Esophagus squamous epithelium (tissue), 5 donors: ENCODE data around the gene SECTM1. TPM values are rescaled to one million over a fixed set of nuclear protein-coding genes. Genes with fewer than 3 reads are reported as not detected.
"Not testable (repeated sequence)": the region's sequence is repeated elsewhere in the genome, so short reads cannot be mapped to it uniquely, and the experiment has no call there.

Experiments
- DNase-seq: peaks from one replicate; lab custom pipeline; 2025; lab: John Stamatoyannopoulos, UW
- H3K27ac ChIP-seq, 4 donors: fragments of 200-600 bp; sonication (generic); one replicate each; pipeline ENCODE4 v1.5.1; 2016 to 2019; ENCODE audit warnings: mild to moderate bottlenecking in 1 of 4
- H3K27me3 ChIP-seq, 4 donors: fragments of 200-600 bp; sonication (generic); 1 replicate in 3 of 4; 2 replicates in 1 of 4; pipeline versions ENCODE4 v1.5.1 to v1.6.0; 2017 to 2021; ENCODE audit warnings: antibody characterized with exemption in 1 of 4
- H3K36me3 ChIP-seq, 3 donors: fragments of 200-600 bp; sonication (generic); one replicate each; pipeline ENCODE4 v1.5.1; 2016 to 2019
- H3K4me1 ChIP-seq, 3 donors: fragments of 200-600 bp; sonication (generic); one replicate each; pipeline ENCODE4 v1.5.1; 2017 to 2019
- H3K4me3 ChIP-seq, 4 donors: fragments of 200-600 bp; sonication (generic); 1 replicate in 3 of 4; 2 replicates in 1 of 4; pipeline ENCODE4 v1.5.1; 2016 to 2019; ENCODE audit warnings: mild to moderate bottlenecking in 2 of 4, moderate library complexity in 1 of 4
- H3K9me3 ChIP-seq, 3 donors: fragments of 200-600 bp; sonication (generic); one replicate each; pipeline ENCODE4 v1.5.1; 2016 to 2019
- POLR2A ChIP-seq, 4 donors: fragments of 450-650 bp; IDR thresholded peaks; one replicate each; pipeline ENCODE4 v1.6.1; 2017; ENCODE audit warnings: antibody characterized with exemption in 4 of 4, mild to moderate bottlenecking in 4 of 4, moderate library complexity in 3 of 4
- WGBS, 2 donors: methylation state at CpG; one replicate each; pipeline ENCODE4 v1.1.5; 2018; 5-methylcytosine and 5-hydroxymethylcytosine counted together
- intact Hi-C: fragments of 100-400 bp; cut with DNase I; formaldehyde crosslinking; loops from one replicate; pipeline ENCODE4 v1.15.0; 2022
- total RNA-seq, 4 donors: library from RNA; depleted of rRNA; stranded (reverse); fragments of >200 nt; gene quantifications; one replicate each; pipeline ENCODE4 v1.1.0, GENCODE V29; 2016
- TF ChIP-seq, protein P1 (sequence below), 6 experiments: fragments of 450-650 bp in 4 of 6; fragments of 200-600 bp in 2 of 6; sonication (generic) in 2 of 6; IDR thresholded peaks; one replicate each; pipeline ENCODE4 v1.5.1; 2016 to 2019; ENCODE audit warnings: antibody characterized with exemption in 6 of 6, mild to moderate bottlenecking in 4 of 6, moderate library complexity in 4 of 6
- donor health status: DM: yes; HTN: yes; CAD: no.

Gene SECTM1
- total RNA-seq, 4 donors from 2014 or later, result 4.3 to 19.5 (median 6.5) TPM

DNA sequence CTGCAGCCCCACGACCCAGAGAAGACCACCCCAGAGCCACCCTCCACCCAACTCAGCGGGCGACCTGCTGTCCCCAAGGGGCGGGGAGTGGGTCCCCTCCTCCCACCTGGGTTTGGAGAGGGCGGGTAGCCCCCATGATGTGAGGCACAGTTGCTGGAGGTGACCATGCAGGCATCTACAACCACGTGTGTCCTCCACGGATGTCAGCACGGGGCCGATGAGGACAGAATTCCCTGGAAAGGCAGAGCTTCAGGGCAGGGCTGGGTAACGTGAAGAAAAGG, 45.1 kb upstream of the SECTM1 start:
- Histone ChIP-seq H3K4me3 (no peak overlapping the region), H3K27me3 (peaks cover 3 to 95% (median 9%) of the 10 kb centered on the region in 4 donors), H3K27ac (no peak overlapping the region), H3K9me3 (no peaks in the 10 kb centered on the region), H3K4me1 (peaks cover 0 to 21% (median 0%) of the 10 kb centered on the region in 3 donors), H3K36me3 (no peaks in the 10 kb centered on the region)
- intact Hi-C loops, result no loop called here
- 35% methylated on average over 9 of the region's 10 CpGs; no CpG with 5 or more reads in 1 of the 2 donors for WGBS, 2 donors
- DNase-seq, result no peak
- TF ChIP-seq, protein P1, sequence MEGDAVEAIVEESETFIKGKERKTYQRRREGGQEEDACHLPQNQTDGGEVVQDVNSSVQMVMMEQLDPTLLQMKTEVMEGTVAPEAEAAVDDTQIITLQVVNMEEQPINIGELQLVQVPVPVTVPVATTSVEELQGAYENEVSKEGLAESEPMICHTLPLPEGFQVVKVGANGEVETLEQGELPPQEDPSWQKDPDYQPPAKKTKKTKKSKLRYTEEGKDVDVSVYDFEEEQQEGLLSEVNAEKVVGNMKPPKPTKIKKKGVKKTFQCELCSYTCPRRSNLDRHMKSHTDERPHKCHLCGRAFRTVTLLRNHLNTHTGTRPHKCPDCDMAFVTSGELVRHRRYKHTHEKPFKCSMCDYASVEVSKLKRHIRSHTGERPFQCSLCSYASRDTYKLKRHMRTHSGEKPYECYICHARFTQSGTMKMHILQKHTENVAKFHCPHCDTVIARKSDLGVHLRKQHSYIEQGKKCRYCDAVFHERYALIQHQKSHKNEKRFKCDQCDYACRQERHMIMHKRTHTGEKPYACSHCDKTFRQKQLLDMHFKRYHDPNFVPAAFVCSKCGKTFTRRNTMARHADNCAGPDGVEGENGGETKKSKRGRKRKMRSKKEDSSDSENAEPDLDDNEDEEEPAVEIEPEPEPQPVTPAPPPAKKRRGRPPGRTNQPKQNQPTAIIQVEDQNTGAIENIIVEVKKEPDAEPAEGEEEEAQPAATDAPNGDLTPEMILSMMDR (IDR thresholded peaks at IDR 0.05), result no peak
- no peak for TF ChIP-seq POLR2A (IDR thresholded peaks at IDR 0.05)

DNA sequence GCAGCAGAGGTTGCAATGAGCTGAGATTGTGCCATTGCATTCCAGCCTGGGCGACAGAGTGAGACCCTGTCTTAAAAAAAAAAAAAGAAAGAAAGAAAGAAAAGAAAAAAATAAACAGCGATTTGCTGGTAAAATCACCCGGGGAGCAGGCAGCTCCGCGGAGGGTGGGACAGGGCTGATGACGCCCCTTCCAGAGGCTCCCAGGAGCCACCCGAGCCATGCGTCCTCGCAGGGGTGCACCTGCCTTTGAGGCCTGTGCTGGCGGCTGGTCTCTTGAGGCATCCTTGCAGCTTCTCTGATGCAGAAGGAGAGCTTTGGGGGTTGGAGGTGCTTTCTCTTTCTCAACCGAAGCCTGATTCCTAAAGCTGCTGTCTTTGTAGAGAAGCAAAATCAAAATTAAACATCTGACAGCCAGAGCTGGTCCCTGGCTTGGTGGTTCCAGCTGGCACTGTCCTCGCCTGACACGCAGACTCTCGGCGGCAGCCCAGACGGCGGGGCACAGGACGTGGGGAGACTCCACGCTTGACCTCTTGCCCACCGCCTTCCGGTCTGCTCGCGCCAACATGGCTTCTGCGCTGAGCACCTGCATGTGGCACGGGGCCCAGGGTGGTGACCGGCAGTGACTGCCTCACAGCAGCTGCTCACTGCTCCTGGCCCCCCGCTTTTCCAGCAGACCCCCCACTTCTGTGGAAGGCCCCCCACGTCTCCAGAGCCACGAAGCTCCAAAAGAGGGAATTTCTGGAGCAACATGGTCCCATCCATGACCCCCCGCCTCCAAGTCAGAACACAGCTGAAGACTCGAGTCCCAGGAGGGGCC, 44.6 kb upstream of the SECTM1 start:
- no peak for TF ChIP-seq POLR2A (IDR thresholded peaks at IDR 0.05)
- TF ChIP-seq, protein P1 (IDR thresholded peaks at IDR 0.05), result no peak
- Histone ChIP-seq H3K36me3 (no peaks in the 10 kb centered on the region), H3K4me1 (peaks cover 0 to 18% (median 0%) of the 10 kb centered on the region in 3 donors), H3K9me3 (no peaks in the 10 kb centered on the region), H3K27me3 (peaks cover 0 to 95% (median 9%) of the 10 kb centered on the region in 4 donors), H3K4me3 (no peak overlapping the region), H3K27ac (no peak overlapping the region)
- intact Hi-C loops, result no loop called here
- DNase-seq, result no peak
- WGBS, 2 donors, result 76 to 77% methylated on average over 23 to 25 of the region's 31 CpGs

DNA sequence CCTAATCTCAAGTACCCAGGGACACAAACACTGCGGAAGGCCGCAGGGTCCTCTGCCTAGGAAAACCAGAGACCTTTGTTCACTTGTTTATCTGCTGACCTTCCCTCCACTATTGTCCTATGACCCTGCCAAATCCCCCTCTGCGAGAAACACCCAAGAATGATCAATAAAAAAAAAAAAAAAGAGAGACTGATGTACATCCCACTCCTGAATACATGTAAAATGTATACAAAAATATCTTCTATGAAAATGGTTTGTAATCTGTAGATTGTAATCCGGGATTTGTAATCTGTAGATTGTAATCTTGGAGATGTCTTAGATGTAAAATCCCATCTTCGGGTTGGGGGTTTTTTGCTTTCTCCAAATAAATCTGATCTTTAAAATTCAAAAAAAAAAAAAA, 43.7 kb upstream of the SECTM1 start:
- WGBS, 2 donors, result 0 to 54% methylated on average over 2 to 3 of the region's 5 CpGs
- H3K9me3 ChIP-seq, H3K27ac ChIP-seq, intact Hi-C loops, DNase-seq, H3K36me3 ChIP-seq, H3K4me3 ChIP-seq: not testable (repeated sequence)
- Histone ChIP-seq H3K27me3 (peaks cover 3 to 95% (median 11%) of the 10 kb centered on the region in 4 donors), H3K4me1 (peaks cover 0 to 19% (median 0%) of the 10 kb centered on the region in 3 donors)

DNA sequence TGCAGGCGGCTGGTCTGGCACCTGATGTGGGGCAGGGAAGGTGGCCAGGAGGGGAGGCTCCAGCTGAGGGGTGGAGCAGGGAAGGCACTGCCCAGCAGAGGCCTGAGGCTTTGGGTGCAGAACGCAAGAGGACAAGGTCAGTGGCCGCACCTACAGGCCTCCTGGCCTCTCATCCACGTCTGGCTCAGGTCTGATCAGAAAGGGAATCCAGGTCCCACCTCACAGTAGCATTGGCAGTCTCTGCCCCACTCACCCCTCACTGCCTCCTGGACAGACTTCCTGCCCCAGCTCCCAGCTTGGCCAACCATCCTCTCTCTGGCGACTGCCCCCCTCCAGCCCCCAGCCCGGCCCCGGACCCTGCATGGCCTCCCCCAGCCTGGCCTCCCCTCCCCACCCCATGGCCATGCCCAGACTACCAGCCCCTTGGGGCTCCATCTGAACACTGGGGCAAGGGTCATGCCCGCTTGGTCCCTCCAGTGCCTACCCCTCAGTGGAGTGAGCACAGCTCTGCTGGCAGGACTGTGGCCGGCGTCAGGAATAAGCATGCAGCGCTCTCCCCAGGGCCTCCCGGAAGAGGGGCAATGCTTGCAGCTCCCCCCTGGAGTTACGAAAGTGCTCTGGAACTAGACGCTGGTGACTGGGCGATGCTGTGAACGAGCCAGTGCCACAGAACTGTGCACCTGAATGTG, 42.6 kb upstream of the SECTM1 start:
- Histone ChIP-seq H3K4me1 (peaks cover 6 to 25% (median 11%) of the 10 kb centered on the region in 3 donors), H3K36me3 (no peaks in the 10 kb centered on the region), H3K4me3 (no peak overlapping the region), H3K9me3 (no peaks in the 10 kb centered on the region), H3K27ac (no peak overlapping the region), H3K27me3 (peaks cover 12 to 96% (median 18%) of the 10 kb centered on the region in 4 donors)
- intact Hi-C loops, result no loop called here
- WGBS, 2 donors, result 52 to 63% methylated on average over 5 to 10 of the region's 16 CpGs
- no peak for DNase-seq
- TF ChIP-seq, protein P1 (IDR thresholded peaks at IDR 0.05), result no peak
- TF ChIP-seq POLR2A (IDR thresholded peaks at IDR 0.05), result no peak

DNA sequence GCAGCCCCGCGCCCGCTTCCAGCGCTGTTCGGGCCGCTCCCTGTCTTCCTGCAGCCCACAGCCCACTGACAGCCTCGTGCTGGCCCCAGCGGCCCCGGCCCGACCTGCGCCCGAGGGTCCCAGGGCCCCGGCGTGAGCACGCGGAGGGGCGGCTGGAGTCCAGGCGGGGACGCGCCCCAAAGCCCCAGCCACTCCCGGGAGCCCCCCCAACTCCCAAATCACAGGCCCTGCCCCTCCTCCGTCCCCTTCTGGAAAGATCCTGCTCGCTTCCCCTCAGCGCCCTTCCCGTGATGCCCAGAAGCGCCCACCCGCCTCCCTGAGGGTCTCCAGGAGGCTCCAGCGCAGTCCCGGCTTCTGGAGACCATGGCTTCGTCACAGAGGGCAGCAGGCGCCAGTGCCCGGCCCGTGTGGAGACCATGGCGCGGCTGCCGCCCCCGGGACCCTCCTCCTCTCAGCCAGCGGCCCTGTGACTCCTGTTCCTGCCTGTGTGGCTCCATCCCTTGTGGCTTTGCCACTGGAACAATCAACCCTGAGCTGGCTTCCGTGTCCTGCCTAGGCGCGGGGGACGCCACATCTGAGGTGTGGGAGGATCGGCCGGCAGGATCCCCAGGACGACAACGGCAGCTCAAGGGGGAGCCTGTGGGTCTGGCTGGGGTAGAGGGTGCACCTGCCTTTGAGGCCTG, 41.9 kb upstream of the SECTM1 start:
- H3K36me3 ChIP-seq, result no peaks in the 10 kb centered on the region
- peaks cover 18 to 96% (median 22%) of the 10 kb centered on the region in 4 donors for H3K27me3 ChIP-seq
- WGBS, 2 donors, result 88% methylated on average over 7 of the region's 46 CpGs; no CpG with 5 or more reads in 1 of the 2 donors
- H3K4me1 ChIP-seq, result peaks cover 13 to 27% (median 18%) of the 10 kb centered on the region in 3 donors
- H3K4me3 ChIP-seq, result no peak overlapping the region
- no peak overlapping the region for H3K27ac ChIP-seq
- H3K9me3 ChIP-seq, result no peaks in the 10 kb centered on the region
- TF ChIP-seq POLR2A (IDR thresholded peaks at IDR 0.05), result no peak
- TF ChIP-seq, protein P1 (IDR thresholded peaks at IDR 0.05), result no peak
- no peak for DNase-seq
- intact Hi-C loops, result no loop called here
